IMR-90 (cell line): ENCODE measurements around the gene VPS37C. TPM values are rescaled to one million over a fixed set of nuclear protein-coding genes. Genes with fewer than 3 reads are reported as not detected.

ENCODE experiments used
- CEBPB ChIP-seq: IDR thresholded peaks from 2 replicates; pipeline ENCODE4 v1.6.1; 2012; ENCODE audit warnings: low read depth, low read length, improper control_type of control experiment
- CHD1 ChIP-seq: IDR thresholded peaks from 2 replicates; pipeline ENCODE4 v1.6.1; 2012; ENCODE audit warnings: low read depth, low read length, improper control_type of control experiment
- MAZ ChIP-seq: IDR thresholded peaks from 2 replicates; pipeline ENCODE4 v1.6.1; 2012; ENCODE audit warnings: low read depth, mild to moderate bottlenecking, low read length, improper control_type of control experiment, moderate library complexity, borderline replicate concordance
- polyA plus RNA-seq, 3 experiments: library from polyadenylated mRNA; depleted of rRNA; stranded (reverse); fragments of >200 nt; gene quantifications; 2 replicates each; pipeline ENCODE4 v1.2.3, GENCODE V29; 2012; ENCODE audit warnings: low replicate concordance in 1 of 3
- total RNA-seq: library from RNA; depleted of rRNA; stranded (reverse); fragments of >200 nt; gene quantifications from 2 replicates; pipeline ENCODE4 v1.2.3, GENCODE V29; 2012
- TF ChIP-seq, protein P1 (sequence below): fragments of 150-350 bp; IDR thresholded peaks from 2 replicates; pipeline ENCODE4 v1.6.1; 2017; ENCODE audit warnings: mild to moderate bottlenecking, antibody characterized with exemption, low read length, low read depth

Gene VPS37C
- total and polyA plus RNA-seq, 2 of the 4 experiments (the other 2 are of a cell fraction), result 3.2 to 13.2 TPM

DNA sequence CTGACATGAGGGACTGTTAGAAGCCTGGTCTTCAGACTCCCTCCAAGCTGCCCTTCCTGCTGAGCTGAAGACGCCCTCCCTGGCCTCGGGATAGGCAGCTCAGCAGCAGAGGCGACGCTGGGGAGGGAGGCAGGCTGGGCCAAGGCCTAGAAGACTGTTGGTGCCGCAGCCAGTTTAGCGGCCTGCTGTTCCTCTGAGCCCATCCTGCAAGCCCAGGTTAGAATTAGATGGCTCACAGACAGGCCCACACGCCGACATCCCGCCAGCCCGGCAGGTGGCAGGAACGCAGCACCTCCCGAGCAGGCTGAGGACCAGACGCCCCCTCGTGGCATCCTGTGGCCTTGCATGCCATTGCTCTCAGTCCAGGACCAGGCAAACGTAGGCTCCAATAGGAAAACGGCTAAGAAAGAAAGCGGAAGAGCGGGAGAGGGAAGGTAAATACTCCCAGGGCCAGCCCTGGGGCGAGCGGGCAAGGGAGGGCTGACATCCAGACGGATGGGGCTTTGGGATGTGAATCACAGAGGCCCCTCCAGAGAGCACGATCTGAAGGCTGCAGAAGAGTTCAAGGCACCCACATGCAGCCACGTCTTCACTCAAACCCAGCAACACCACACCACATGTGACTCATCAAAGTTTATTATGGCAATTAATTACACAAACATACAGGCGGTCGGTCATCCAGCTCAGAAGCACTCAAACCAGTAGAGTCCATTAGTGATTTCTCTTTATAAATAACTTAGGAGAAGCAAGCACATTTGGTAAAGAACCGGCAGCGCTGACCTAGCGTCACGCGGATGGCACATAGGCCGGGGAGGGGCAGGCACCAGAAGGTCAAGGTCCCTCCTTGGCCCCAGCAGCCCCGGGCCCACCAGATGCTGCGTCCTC lies 31.3 kb downstream of the VPS37C start (continued):
- TF ChIP-seq, protein P1, sequence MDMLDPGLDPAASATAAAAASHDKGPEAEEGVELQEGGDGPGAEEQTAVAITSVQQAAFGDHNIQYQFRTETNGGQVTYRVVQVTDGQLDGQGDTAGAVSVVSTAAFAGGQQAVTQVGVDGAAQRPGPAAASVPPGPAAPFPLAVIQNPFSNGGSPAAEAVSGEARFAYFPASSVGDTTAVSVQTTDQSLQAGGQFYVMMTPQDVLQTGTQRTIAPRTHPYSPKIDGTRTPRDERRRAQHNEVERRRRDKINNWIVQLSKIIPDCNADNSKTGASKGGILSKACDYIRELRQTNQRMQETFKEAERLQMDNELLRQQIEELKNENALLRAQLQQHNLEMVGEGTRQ, result no peak; the same call in 1 of the 2 replicates
- TF ChIP-seq MAZ (peak; percentile 67; the same call in 1 of the 2 replicates), CHD1 (peak; percentile 81; the same call in 1 of the 2 replicates), CEBPB (0 out of 2 replicates have a peak, but pooled peaks have one; percentile 8)
